Measurements from ENCODE around the gene LGALS4. TPM values are rescaled to one million over a fixed set of nuclear protein-coding genes. Genes with fewer than 3 reads are reported as not detected.
"Not testable (repeated sequence)": the region's sequence is repeated elsewhere in the genome, so short reads cannot be mapped to it uniquely, and the experiment has no call there.

The LGALS4 gene
- total RNA-seq, 1 donor from 2014 or later: not detected

GRCh38 chr19:38769635-38770211, 43.0 kb downstream of the LGALS4 start:
- no peaks in the 10 kb centered on the region for H3K36me3 Mint-ChIP-seq (ENCODE audit: low read depth)
- no peak overlapping the region for H3K4me3 Mint-ChIP-seq (ENCODE audit: unreplicated experiment)
- no peaks in the 10 kb centered on the region for H3K4me1 Mint-ChIP-seq (ENCODE audit: low read depth)
- no peaks in the 10 kb centered on the region for H3K27me3 Mint-ChIP-seq (ENCODE audit: low read depth)
- no peak overlapping the region for H3K27ac Mint-ChIP-seq (ENCODE audit: unreplicated experiment)
- DNase-seq (ENCODE audit: low spot score): no peak
- peaks cover 3% of the 10 kb centered on the region for H3K9me3 Mint-ChIP-seq (ENCODE audit: low read depth)
- peak; percentile 82 for TF ChIP-seq CTCF (IDR thresholded peaks at IDR 0.05)

GRCh38 chr19:38766276-38767047, 46.3 kb downstream of the LGALS4 start:
- H3K4me1 Mint-ChIP-seq (ENCODE audit: low read depth): no peaks in the 10 kb centered on the region
- peaks cover 3% of the 10 kb centered on the region for H3K9me3 Mint-ChIP-seq (ENCODE audit: low read depth)
- DNase-seq (ENCODE audit: low spot score): no peak
- no peaks in the 10 kb centered on the region for H3K36me3 Mint-ChIP-seq (ENCODE audit: low read depth)
- no peak overlapping the region for H3K27ac Mint-ChIP-seq (ENCODE audit: unreplicated experiment)
- no peak overlapping the region for H3K4me3 Mint-ChIP-seq (ENCODE audit: unreplicated experiment)
- no peaks in the 10 kb centered on the region for H3K27me3 Mint-ChIP-seq (ENCODE audit: low read depth)
- no peak for TF ChIP-seq CTCF (IDR thresholded peaks at IDR 0.05)

- no peak overlapping the region for H3K4me3 Mint-ChIP-seq (ENCODE audit: unreplicated experiment)
- TF ChIP-seq CTCF (IDR thresholded peaks at IDR 0.05): no peak
- no peak overlapping the region for H3K27ac Mint-ChIP-seq (ENCODE audit: unreplicated experiment)
- peaks cover 3% of the 10 kb centered on the region for H3K9me3 Mint-ChIP-seq (ENCODE audit: low read depth)
- no peaks in the 10 kb centered on the region for H3K27me3 Mint-ChIP-seq (ENCODE audit: low read depth)
- H3K4me1 Mint-ChIP-seq (ENCODE audit: low read depth): no peaks in the 10 kb centered on the region
- no peaks in the 10 kb centered on the region for H3K36me3 Mint-ChIP-seq (ENCODE audit: low read depth)
- no peak for DNase-seq (ENCODE audit: low spot score)
These were observed 47.5 kb downstream of the LGALS4 start for GRCh38 chr19:38765214-38765613.

- no peak for DNase-seq (ENCODE audit: low spot score)
- Mint-ChIP-seq H3K27ac (ENCODE audit: unreplicated experiment) (no peak overlapping the region), H3K4me3 (ENCODE audit: unreplicated experiment) (no peak overlapping the region), H3K9me3 (ENCODE audit: low read depth) (peaks cover 3% of the 10 kb centered on the region), H3K4me1 (ENCODE audit: low read depth) (no peaks in the 10 kb centered on the region), H3K36me3 (ENCODE audit: low read depth) (no peaks in the 10 kb centered on the region), H3K27me3 (ENCODE audit: low read depth) (no peaks in the 10 kb centered on the region)
- no peak for TF ChIP-seq CTCF (IDR thresholded peaks at IDR 0.05)
These were observed 48.9 kb downstream of the LGALS4 start for GRCh38 chr19:38763795-38764220.

- not testable (repeated sequence) for H3K9me3 Mint-ChIP-seq (ENCODE audit: low read depth); H3K27me3 Mint-ChIP-seq (ENCODE audit: low read depth); H3K4me1 Mint-ChIP-seq (ENCODE audit: low read depth); DNase-seq (ENCODE audit: low spot score); H3K27ac Mint-ChIP-seq (ENCODE audit: unreplicated experiment); H3K36me3 Mint-ChIP-seq (ENCODE audit: low read depth); H3K4me3 Mint-ChIP-seq (ENCODE audit: unreplicated experiment)
These were observed 50.8 kb downstream of the LGALS4 start for GRCh38 chr19:38761884-38762389.

GRCh38 chr19:38760805-38761517, 51.8 kb downstream of the LGALS4 start:
- not testable (repeated sequence) for H3K4me3 Mint-ChIP-seq (ENCODE audit: unreplicated experiment); H3K4me1 Mint-ChIP-seq (ENCODE audit: low read depth); DNase-seq (ENCODE audit: low spot score); H3K27ac Mint-ChIP-seq (ENCODE audit: unreplicated experiment); H3K9me3 Mint-ChIP-seq (ENCODE audit: low read depth); H3K27me3 Mint-ChIP-seq (ENCODE audit: low read depth); H3K36me3 Mint-ChIP-seq (ENCODE audit: low read depth)
